HUDEP-2 (cell line): ENCODE results near the gene VASH1.

ENCODE experiments used
- DNase-seq, 76 experiments: peaks; one replicate each; lab custom pipeline; 2025; ENCODE audit not compliant: unreplicated experiment in 76 of 76; lab: John Stamatoyannopoulos, UW

Gene VASH1

GRCh38 chr14:76741074-76741473 is 20.2 kb upstream of the VASH1 start:
- no peak for DNase-seq

DNA sequence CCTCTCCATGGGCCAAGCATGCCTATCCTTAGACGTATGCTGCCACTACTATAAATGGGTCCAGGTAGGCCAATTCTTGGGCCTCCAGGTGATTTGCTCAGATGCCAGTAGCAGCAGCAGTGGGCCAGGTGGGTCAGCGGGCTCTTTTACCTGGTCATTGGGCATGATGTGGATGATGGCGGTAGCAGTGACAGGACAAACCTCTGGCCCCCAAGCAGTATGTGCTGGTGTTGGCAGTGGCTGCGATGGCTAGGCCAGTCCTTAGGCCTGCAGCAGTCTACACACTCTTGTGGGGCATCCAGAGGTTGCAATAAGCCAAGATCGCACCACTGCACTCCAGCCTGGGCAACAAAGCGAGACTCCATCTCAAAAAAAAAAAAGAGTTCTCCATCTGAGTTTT is 19.1 kb upstream of the VASH1 start:
- no peak for DNase-seq

- DNase-seq = no peak
These were observed 18.3 kb upstream of the VASH1 start for GRCh38 chr14:76742966-76743365.

GRCh38 chr14:76752744-76753143 is 8.5 kb upstream of the VASH1 start:
- DNase-seq = no peak

- no peak for DNase-seq
These were observed 7.6 kb upstream of the VASH1 start for GRCh38 chr14:76753541-76754198.

DNA sequence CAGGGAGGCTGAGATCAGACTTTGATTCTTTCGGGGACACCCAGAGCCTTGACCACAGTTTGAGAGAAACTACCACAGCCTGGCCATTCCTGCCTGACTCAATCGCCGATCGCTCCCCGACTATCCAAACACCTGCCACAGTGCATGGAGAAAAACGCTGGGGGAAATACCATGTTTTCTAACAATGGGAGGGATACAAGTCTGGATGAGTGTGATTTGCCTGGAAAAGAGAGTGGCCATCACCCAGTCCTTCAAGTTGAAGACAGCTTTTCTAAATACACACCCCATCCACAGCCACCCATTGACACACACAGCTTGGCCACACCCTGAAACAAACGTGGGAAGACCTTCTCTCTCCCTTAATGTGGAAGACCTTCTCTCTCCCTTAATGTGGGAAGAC is 6.7 kb upstream of the VASH1 start:
- no peak for DNase-seq

DNA sequence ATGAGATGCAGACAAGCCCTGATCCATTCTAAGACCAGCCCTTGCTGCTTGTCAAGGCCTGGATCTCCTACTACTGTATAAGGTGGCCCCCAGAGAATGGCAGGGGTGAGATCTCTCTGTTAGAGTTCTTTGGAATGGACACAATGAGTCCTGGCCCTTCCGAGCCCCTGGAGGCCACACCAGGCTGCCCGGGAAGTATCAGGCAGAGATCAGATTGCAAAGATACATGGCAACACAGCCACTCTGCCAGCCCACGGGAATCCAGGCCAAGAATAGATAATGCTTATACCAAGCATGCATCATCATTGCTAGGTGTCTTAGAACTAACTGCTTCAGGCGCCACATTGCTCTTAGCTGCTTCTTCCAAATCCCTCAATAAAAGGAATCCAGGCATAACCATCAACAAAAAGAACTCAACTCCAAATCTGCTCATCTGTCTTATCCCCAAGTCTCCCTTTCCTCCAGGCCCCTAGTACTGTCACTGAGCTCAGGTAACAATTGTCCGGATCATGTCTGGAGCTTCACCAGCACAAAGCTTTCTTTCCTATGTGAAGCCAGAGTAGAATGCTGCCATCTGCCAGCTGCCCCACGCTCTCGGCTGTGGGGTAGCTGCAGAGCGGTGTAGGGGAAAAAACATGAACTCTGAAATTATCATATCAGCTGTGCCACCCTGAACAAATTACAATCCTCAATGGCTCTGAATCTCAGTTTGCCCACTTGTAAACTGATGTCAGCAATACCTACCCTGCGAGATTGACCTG is 5.5 kb upstream of the VASH1 start:
- no peak for DNase-seq

- DNase-seq = no peak
These were observed 4.9 kb upstream of the VASH1 start for GRCh38 chr14:76756371-76756750.

- peak in 9 of 76 experiments; percentile 1 to 51 (median 27) for DNase-seq
These were observed 1.7 kb upstream of the VASH1 start for GRCh38 chr14:76759589-76759988.

DNA sequence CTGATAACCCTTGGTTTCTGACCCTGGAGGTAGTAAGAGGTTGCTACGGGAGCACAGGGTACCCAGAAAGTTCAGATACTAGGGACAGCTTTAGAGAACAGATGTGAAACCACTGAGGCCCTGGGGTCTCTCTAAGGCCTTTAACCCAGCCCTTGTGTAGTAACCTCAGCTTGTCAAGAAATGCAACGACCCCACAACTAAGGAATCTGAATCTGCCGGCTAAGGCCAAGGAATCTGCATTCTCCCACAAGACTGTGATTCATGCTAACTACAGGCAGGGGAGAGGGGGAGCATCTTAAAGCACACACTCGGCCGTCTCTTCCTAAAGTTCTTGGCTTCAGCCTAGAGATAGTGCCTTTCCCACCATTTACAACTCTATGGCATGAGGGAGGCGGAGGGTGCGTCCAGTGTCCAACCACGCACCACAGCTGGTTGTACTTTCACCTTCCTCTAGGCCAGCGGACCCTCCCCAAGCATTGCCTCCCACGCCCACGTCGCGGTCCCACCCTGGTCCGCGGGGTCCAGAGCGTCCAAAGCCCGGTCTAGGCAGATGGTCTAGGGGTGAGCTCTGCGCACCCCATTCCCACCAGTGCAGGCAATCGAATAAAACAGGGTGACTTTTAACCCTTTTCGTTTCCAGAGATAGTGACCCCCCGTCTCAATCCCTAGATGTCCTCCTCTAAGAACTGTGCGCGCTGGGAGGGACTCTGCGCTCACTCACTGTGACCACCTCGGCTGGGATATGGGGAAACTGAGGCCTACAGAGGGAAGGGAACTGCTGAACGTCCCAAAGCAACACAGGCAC is 735 bp upstream of the VASH1 start:
- no peak for DNase-seq

DNA sequence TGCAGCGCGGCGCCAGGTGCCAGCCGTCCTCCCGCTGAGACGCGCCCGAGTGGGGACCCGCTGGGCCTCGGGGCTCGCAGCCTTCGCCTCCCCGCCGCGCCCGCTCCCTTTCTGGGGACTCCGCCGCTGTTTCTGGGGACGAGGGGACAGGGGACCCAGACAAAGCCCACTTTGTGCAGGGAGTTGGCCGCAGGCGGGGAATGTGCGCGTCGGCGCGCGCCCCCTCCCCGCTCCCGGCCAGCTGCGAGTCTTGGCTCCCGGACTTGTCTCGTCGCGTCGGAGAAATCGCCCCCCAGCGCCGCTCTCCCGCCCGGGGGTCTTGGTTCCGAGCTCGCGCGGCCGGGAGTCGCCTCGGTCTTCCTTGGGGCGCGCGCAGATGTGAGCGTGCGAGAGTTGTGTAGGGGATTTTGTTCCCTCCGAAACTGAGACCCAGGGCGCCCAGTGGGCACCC is 717 bp downstream of the VASH1 start:
- DNase-seq = no peak

DNA sequence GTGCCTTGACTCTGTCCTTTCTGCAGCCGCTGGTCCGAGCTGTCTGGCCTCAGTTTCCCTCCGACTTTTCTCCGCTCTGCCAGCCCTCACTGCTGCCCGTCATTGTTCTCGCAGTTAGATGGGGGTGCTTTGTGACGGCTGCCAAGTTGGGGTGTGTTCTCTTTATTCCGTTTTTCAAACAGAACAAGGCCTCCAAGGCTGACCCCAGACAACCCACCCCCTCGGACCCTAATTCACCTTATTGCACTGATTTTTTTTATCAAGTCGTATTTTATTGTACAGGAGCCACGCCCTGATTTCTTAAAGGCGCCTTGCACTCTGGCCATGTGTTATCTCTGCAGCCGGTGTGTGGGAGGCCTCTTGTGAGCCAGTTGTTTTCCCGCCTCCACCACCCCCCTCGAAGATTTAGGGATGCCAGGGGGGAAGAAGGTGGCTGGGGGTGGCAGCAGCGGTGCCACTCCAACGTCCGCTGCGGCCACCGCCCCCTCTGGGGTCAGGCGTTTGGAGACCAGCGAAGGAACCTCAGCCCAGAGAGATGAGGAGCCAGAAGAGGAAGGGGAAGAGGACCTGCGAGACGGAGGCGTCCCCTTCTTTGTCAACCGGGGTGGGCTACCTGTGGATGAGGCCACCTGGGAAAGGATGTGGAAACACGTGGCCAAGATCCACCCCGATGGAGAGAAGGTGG is 1.3 kb downstream of the VASH1 start:
- DNase-seq = no peak

DNA sequence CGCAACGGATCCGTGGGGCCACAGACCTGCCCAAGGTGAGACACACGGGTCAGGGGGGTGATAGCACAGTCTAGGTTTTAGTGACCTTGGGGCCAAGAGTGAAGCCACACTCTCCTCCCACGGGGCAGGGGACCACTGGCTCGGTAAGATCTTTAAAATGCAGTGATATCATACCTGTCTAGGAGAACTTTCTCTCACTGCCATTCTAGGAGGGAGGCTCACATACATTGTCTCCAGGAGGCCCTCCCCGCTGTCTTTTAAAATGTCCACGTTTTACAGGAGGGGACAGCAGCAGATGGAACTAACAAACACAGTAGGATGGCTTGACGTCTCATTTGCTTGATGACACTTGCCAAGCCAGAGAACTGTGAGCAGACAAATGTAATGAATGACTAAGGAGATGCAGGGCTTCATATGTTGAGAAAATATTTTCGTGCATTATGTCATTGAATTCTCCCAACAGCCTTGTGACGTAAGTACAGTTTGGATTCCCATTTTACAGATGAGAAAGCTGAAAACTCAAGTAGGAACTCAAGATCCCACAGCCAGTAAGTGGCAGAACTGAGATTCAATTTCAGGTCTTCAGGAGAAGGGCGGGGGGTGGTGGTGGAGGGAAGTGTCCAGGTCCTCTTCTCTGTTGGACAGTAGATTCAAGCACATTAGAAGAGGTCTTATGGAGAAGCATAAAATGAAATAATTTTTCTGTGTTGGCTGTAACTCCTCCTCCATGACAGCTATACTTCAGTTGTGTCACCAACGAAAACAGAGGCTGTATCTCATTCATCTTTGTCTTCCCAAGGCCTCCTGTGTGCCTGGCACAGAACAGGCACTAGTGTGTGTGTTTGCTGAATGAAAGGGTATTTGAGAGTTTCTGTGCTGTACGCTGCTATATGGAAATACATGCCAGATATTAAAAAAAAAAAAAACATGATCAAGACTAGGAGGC is 2.1 kb downstream of the VASH1 start:
- DNase-seq = no peak

DNA sequence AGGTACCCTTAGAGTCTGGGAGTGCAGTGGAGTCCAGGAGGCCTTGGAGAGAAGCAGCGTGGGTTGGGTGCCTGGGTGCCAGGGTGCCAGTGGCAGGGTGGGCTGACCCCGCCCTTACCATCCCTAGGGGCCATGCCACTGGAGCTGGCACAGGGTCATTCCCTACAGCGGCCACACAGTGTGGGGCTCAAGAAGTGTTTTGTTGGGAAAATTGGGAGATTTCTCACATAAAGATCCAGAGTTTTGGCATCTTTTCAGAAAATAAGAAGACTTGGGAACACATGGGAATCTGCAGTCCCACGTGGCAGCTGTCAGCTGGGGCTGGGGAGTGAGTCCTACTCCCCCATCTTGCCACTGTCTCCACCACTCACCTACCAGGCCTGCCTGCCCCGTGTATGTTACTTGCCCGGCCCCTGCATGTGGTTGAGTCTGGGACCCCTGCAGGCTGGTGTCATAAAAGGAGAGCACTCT is 4.2 kb downstream of the VASH1 start:
- DNase-seq = no peak

GRCh38 chr14:76767681-76768656 is 6.7 kb downstream of the VASH1 start:
- DNase-seq = peak in 69 of 76 experiments; percentile 5 to 84 (median 57)

DNA sequence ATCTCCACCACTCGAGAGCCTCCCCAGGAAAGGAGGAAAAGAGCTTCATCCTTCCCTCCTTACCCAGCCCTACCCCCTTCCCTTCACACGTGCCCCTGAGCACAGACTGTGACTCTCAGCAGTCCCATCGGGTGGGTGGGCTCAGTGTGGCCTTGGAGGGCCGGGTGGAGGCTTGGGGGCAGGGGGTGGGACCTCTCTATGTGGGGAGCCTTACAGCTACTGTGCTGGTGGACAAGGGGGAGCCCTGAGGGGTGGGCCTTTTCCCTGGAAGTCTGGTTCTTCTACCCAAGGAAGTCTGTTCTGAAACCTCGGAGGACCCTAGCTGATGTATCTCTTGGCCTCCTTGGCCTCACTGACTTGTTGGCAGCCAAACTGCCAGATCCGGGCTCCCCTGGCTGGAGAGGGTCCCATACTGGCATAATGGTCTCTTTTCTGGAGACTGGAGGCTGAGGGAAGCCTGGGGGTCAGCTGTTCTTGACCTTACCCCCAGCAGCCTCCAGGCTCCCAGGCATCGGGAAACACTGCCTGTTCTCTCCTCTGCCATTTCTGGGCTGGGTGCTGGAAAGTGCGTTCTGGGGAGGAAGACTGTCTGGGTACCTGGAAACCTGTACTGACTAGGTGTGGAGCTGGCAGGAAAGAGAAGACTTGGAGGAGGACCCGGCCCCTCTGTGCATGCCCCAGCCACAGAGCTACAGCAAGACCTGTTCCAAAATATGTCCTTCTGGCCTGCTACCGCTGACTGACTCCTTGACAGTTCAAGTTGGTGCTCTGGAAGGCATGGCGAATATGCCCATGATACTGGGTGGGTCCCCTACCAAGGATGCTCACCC is 7.6 kb downstream of the VASH1 start:
- no peak for DNase-seq

GRCh38 chr14:76769636-76770292 is 8.5 kb downstream of the VASH1 start:
- no peak for DNase-seq
